ENCODE data around the gene KCNMA1.

GRCh38 chr10:76928565-76928964, 709.0 kb downstream of the KCNMA1 start:
- no peak for TF ChIP-seq GATA2 (IDR thresholded peaks at IDR 0.05; ENCODE audit: low read depth, low read length)
- no peak for TF ChIP-seq GATA3 (IDR thresholded peaks at IDR 0.05; ENCODE audit: low read depth, low read length)

Data from SH-SY5Y (cell line).